GM21619 (cell line): ENCODE results near the gene BABAM2.

Source experiments
- ATAC-seq: cut with Tn5 transposase; IDR thresholded peaks from one replicate; pipeline ENCODE4 v1.9.1; 2021; ENCODE audit not compliant: unreplicated experiment

Gene BABAM2

GRCh38 chr2:28058791-28059190 is 168.3 kb downstream of the BABAM2 start:
- ATAC-seq = no peak

- no peak for ATAC-seq
Observed at GRCh38 chr2:28062867-28063266, 172.3 kb downstream of the BABAM2 start.

- ATAC-seq = no peak
Observed at GRCh38 chr2:28063492-28063962, 173.0 kb downstream of the BABAM2 start.

- ATAC-seq = no peak
Observed at GRCh38 chr2:28067602-28068001, 177.1 kb downstream of the BABAM2 start.

GRCh38 chr2:28068088-28068487 is 177.6 kb downstream of the BABAM2 start:
- ATAC-seq = no peak

- ATAC-seq = no peak
Observed at GRCh38 chr2:28068527-28068926, 178.0 kb downstream of the BABAM2 start.

- ATAC-seq = no peak
Observed at GRCh38 chr2:28071221-28071620, 180.7 kb downstream of the BABAM2 start.

- no peak for ATAC-seq
Observed at GRCh38 chr2:28074137-28074536, 183.6 kb downstream of the BABAM2 start.

- ATAC-seq = no peak
Observed at GRCh38 chr2:28080911-28081310, 190.4 kb downstream of the BABAM2 start.

- ATAC-seq = no peak
Observed at GRCh38 chr2:28082131-28082530, 191.6 kb downstream of the BABAM2 start.

- ATAC-seq = no peak
Observed at GRCh38 chr2:28083476-28083875, 192.9 kb downstream of the BABAM2 start.

GRCh38 chr2:28084564-28084963 is 194.0 kb downstream of the BABAM2 start:
- no peak for ATAC-seq

- no peak for ATAC-seq
Observed at GRCh38 chr2:28085201-28085600, 194.7 kb downstream of the BABAM2 start.

- no peak for ATAC-seq
Observed at GRCh38 chr2:28086611-28087010, 196.1 kb downstream of the BABAM2 start.

- ATAC-seq = no peak
Observed at GRCh38 chr2:28088970-28089369, 198.4 kb downstream of the BABAM2 start.

GRCh38 chr2:28089486-28089885 is 199.0 kb downstream of the BABAM2 start:
- no peak for ATAC-seq

GRCh38 chr2:28093308-28093707 is 202.8 kb downstream of the BABAM2 start:
- no peak for ATAC-seq

GRCh38 chr2:28093768-28094167 is 203.2 kb downstream of the BABAM2 start:
- no peak for ATAC-seq

- ATAC-seq = no peak
Observed at GRCh38 chr2:28094739-28095138, 204.2 kb downstream of the BABAM2 start.

- ATAC-seq = no peak
Observed at GRCh38 chr2:28095622-28096021, 205.1 kb downstream of the BABAM2 start.

GRCh38 chr2:28096421-28096820 is 205.9 kb downstream of the BABAM2 start:
- ATAC-seq = no peak

- ATAC-seq = no peak
Observed at GRCh38 chr2:28098501-28099225, 208.1 kb downstream of the BABAM2 start.

GRCh38 chr2:28101123-28101522 is 210.6 kb downstream of the BABAM2 start:
- no peak for ATAC-seq
